HG02571 (cell line): ENCODE data around the gene CDK3.
"Not testable (repeated sequence)": the region's sequence is repeated elsewhere in the genome, so short reads cannot be mapped to it uniquely, and the experiment has no call there.

Experiments
- ATAC-seq: cut with Tn5 transposase; IDR thresholded peaks from one replicate; pipeline ENCODE4 v1.9.1; 2021; ENCODE audit warnings: mild to moderate bottlenecking, moderate library complexity; ENCODE audit not compliant: unreplicated experiment

The CDK3 gene

GRCh38 chr17:76036497-76037261 is 36.0 kb downstream of the CDK3 start:
- no peak for ATAC-seq

- ATAC-seq: no peak
Observed at GRCh38 chr17:76038050-76038449, 37.4 kb downstream of the CDK3 start.

- ATAC-seq: no peak
Observed at GRCh38 chr17:76039121-76039520, 38.5 kb downstream of the CDK3 start.

GRCh38 chr17:76040376-76040775 is 39.7 kb downstream of the CDK3 start:
- ATAC-seq: no peak

- not testable (repeated sequence) for ATAC-seq
Observed at GRCh38 chr17:76042868-76043267, 42.2 kb downstream of the CDK3 start.

- ATAC-seq: not testable (repeated sequence)
Observed at GRCh38 chr17:76044475-76045007, 43.9 kb downstream of the CDK3 start.

- ATAC-seq: no peak
Observed at GRCh38 chr17:76046064-76046463, 45.4 kb downstream of the CDK3 start.

- no peak for ATAC-seq
Observed at GRCh38 chr17:76048025-76048605, 47.5 kb downstream of the CDK3 start.

- no peak for ATAC-seq
Observed at GRCh38 chr17:76048711-76049110, 48.1 kb downstream of the CDK3 start.

- no peak for ATAC-seq
Observed at GRCh38 chr17:76049239-76049638, 48.6 kb downstream of the CDK3 start.

GRCh38 chr17:76049836-76050537 is 49.3 kb downstream of the CDK3 start:
- no peak for ATAC-seq

GRCh38 chr17:76050538-76051467 is 50.1 kb downstream of the CDK3 start:
- no peak for ATAC-seq

- no peak for ATAC-seq
Observed at GRCh38 chr17:76051561-76051960, 50.9 kb downstream of the CDK3 start.

GRCh38 chr17:76053246-76054111 is 52.8 kb downstream of the CDK3 start:
- ATAC-seq: no peak

GRCh38 chr17:76054112-76054476 is 53.4 kb downstream of the CDK3 start:
- no peak for ATAC-seq
